ENCODE results near the gene TOX4.
"Not testable (repeated sequence)": the region's sequence is repeated elsewhere in the genome, so short reads cannot be mapped to it uniquely, and the experiment has no call there.

TOX4 gene

DNA sequence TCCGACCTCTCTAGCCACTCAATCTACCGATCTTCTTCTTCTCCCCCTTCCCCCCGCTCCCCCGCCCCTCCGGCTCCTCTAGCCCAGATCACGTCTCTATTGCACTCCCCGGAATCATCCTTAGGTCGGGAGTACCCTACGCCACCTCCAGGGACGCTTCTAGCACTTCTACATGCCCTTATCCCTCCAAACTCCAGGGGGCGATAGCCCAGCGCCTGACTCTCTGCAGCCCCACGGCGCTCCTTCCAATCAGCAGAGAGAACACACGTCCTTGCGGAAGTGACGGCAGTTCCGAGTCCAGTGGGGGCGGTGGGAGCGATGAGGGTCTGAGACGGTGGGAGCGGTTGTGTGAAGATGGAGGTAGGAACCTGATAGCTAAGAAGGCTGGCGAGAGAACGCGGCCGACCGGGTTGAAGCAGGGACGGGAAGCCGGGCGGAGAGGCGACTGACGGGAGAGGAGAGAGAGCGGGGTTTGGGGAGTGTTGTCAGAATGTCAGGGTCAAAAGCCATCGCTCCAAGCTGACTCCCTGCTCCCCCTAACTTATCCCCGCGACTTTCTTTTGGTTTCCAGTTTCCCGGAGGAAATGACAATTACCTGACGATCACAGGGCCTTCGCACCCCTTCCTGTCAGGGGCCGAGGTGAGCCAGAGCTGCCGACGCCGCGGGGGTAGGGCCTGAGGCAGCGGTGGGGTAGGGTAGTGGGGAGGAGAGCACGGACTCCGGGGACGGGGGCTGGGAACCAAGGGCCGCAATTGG is at the start of gene TOX4, which contains the start of gene RAB2B:
Gene TOX4 (plus strand): TSS at position 271 of the 757 bp plus-strand sequence. CDS start 84 bp downstream, at position 355.
Gene RAB2B (minus strand): TSS at position 35 of the 757 bp plus-strand sequence. CDS start 87 bp downstream, outside the sequence.
- in situ Hi-C loops (cut with MboI; ENCODE audit: low sequenced_read_pairs) = no loop called here

- in situ Hi-C loops (cut with MboI; ENCODE audit: low sequenced_read_pairs) = no loop called here
Measured at GRCh38 chr14:21428930-21429329, 48.1 kb upstream of the TOX4 start.

DNA sequence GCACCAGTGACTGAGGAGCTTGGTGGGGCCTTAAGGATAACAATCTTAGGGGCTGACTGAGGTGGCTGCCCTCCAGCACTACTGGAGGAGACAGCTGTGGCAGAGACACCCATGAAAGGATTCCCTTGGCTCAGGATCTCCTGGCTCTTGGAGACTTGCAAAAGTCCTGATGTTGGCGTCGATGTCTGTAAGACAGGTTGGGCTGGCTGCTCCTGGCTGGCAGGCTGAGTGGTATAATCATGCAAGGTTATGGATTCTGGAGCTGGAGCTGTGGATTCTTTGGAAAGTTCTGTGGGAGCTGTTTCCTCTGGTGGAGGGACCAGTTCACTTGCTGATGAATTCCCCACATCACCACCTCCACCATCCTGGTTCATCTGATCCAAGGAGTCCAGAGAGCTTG is 45.9 kb upstream of the TOX4 start:
- in situ Hi-C loops (cut with MboI; ENCODE audit: low sequenced_read_pairs) = no loop called here

- in situ Hi-C loops (cut with MboI; ENCODE audit: low sequenced_read_pairs) = no loop called here
Measured at GRCh38 chr14:21436567-21437062, 40.4 kb upstream of the TOX4 start.

DNA sequence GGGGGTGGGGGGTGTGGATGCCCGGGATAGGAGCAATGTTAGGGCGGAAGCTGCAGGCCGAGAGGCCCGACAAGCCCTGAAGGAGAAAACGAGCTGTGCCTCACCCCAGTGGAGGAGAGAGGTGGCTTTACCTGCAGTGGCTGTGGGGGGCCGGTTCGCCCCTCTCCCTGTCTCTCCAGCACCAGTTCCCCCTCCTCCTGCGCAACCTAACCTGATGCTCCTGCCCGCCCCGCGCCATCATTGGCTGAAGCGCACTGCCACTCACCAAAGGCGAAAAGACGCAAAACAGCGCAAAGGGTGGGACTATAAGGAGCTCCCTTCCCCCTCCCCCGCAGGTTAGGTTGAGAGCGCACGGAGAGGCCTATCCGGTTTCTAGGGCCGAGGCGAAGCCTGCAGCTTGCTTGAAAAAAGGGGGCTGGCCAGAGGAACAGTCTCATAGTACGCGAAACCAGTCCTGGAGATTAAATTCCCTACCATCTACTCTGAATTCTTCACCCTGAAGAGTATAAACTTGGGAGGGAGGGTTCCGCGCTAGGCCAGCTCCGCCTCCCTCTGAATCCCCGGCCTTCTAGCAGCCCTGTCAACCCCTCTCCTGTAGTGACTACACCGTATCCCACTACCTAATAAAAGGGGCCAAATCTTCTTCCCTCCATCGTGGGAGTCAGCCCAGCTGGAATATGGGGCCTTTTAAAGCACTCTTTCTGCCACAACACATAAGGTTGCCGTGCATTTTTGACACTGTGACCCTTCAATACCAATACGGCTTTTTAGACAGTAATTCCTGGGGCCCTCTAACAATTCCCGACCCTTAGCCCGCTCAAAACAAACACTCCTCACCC is 39.7 kb upstream of the TOX4 start:
- in situ Hi-C loops (cut with MboI; ENCODE audit: low sequenced_read_pairs) = no loop called here

GRCh38 chr14:21440859-21441258 is 36.1 kb upstream of the TOX4 start:
- in situ Hi-C loops (cut with MboI; ENCODE audit: low sequenced_read_pairs) = no loop called here

DNA sequence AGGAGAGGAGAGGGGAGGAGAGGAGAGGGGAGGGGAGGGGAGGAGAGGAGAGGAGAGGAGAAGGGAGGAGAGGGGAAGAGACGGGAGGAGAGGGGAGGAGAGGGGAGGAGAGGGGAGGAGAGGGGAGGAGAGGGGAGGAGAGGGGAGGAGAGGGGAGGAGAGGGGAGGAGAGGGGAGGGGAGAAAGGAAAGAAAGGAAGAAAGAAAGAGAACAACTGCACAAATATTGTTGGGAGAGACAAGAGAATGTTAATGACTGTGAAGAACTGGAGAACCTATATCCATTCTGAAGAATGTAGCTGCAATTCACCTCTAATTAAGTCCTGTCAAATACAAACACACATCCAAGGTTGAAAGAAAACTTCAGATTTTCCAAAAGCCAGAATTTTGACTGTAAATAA is 34.3 kb upstream of the TOX4 start:
- in situ Hi-C loops (cut with MboI; ENCODE audit: low sequenced_read_pairs) = not testable (repeated sequence)

GRCh38 chr14:21449899-21450216 is 27.1 kb upstream of the TOX4 start:
- in situ Hi-C loops (cut with MboI; ENCODE audit: low sequenced_read_pairs) = no loop called here

- in situ Hi-C loops (cut with MboI; ENCODE audit: low sequenced_read_pairs) = no loop called here
Measured at GRCh38 chr14:21454843-21455544, 22.0 kb upstream of the TOX4 start.

- in situ Hi-C loops (cut with MboI; ENCODE audit: low sequenced_read_pairs) = no loop called here
Measured at GRCh38 chr14:21455592-21455911, 21.4 kb upstream of the TOX4 start.

DNA sequence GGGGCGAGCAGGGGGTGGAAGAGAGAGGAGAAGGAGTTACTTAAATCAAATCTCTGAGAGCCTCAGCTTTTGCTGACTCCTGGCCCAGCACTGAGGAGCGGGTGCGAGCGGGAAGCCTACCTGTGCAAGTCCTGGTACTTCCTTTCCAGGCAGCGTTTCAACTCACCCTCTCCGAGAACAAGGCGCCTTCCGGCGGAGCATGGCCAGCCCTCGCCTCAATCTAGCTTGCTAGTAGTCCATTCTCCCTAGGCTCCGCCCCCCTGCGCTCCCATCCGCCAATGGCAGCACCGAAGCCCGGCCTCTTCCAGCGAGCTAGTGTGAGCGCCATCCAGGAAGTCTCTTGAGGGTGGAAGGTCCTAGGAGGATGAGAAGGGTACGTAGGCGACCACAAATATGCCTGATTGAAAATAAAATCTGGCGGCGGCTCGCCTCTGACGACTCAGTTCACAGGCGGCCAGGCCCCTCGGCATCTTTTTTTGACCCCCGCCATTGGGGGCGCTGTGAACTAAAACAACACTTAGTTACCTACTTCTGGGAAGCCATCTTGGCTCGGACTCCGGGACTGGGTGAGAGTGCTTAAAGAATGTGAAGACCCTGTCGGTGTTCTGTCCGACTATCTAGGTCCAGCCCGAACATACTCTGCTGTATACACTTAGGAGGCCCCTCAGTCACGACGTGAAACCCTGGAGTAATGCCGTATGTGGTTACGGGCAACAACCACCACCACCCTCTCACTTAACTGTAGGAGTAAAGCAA is 20.9 kb upstream of the TOX4 start, which contains the start of gene CHD8:
Gene CHD8 (minus strand): TSS at position 212 of the 756 bp plus-strand sequence. CDS start 24,480 bp downstream, outside the sequence.
- in situ Hi-C loops (cut with MboI; ENCODE audit: low sequenced_read_pairs) = no loop called here

- in situ Hi-C loops (cut with MboI; ENCODE audit: low sequenced_read_pairs) = no loop called here
Measured at GRCh38 chr14:21467616-21468015, 9.4 kb upstream of the TOX4 start.

DNA sequence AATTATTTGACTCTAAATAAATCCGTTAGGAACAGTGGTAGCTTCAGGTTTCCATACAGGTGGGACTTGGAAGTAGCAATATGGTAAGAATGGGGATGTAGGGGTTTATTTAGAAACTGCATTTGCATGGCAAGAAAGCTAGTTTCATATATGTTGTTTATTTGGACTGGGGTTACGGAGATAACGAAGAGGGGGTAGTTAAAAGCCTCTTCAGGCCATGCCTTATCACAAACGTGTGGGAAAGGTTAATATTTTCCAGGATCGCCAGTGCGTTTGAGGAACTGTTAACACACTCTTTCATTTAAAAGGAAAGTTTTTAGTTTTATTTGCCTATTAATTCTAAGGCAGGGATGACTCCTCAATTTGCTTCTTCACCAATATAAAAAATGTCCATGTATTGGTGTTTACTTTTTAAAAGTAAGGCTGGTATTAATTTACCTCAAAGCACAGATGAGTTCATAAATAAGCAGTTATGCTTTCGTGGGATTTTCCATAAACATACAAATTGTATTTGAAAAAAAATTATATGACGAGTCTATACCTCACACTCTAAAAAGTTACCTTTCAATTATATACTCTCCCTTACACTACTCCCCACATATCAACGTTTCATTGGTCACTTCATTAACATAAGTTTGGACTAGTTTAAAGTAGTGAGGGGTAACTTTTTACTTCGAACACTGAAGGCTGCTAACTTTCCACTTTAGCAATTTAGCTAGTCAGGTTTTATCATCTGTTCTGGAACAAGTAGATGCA is 1.1 kb upstream of the TOX4 start:
- in situ Hi-C loops (cut with MboI; ENCODE audit: low sequenced_read_pairs) = no loop called here

GRCh38 chr14:21476523-21476924 is 471 bp upstream of the TOX4 start:
- in situ Hi-C loops (cut with MboI; ENCODE audit: low sequenced_read_pairs) = no loop called here

DNA sequence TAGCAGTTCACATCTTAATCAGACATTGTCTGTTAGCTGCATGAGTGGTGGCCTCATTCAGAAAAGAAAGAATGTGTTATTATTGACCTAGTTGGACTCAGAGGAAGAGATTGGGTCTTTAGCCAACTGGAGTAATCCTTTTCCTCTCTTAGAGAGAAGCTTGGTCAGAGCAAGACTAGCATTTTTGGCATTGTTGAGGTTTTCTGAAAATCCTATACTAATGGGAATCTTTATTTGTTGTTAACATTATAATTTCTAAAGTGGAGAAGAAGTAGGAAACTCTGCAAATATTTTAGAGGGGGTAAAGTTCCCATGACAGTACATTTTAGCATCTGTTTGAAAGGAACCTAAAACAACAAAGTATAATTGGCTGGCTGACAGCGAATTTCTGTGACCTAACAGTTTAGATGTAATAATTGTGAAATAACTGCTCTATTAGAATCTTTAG is 9.7 kb downstream of the TOX4 start:
- in situ Hi-C loops (cut with MboI; ENCODE audit: low sequenced_read_pairs) = no loop called here

GRCh38 chr14:21494902-21495762 is 18.1 kb downstream of the TOX4 start:
- in situ Hi-C loops (cut with MboI; ENCODE audit: low sequenced_read_pairs) = no loop called here

DNA sequence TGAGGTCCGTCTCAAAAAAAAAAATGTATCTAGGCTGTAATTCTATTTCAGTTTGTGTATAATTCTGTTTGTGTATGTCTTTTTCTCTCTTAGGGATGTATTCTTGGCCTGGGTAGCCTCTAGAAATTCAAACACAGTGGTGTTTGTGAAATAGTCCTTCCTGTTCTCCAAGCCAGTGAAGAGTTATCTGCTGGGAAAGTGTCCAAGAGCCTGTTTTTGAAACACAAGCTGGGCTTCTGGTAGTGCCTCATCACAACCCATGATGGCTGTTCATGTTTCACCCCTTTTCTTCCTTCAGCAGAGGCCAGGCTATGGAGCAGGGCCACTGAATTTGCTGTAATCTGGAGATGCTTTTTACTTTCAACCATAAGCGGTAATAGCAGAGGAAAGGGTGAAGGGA is 19.5 kb downstream of the TOX4 start:
- in situ Hi-C loops (cut with MboI; ENCODE audit: low sequenced_read_pairs) = no loop called here

DNA sequence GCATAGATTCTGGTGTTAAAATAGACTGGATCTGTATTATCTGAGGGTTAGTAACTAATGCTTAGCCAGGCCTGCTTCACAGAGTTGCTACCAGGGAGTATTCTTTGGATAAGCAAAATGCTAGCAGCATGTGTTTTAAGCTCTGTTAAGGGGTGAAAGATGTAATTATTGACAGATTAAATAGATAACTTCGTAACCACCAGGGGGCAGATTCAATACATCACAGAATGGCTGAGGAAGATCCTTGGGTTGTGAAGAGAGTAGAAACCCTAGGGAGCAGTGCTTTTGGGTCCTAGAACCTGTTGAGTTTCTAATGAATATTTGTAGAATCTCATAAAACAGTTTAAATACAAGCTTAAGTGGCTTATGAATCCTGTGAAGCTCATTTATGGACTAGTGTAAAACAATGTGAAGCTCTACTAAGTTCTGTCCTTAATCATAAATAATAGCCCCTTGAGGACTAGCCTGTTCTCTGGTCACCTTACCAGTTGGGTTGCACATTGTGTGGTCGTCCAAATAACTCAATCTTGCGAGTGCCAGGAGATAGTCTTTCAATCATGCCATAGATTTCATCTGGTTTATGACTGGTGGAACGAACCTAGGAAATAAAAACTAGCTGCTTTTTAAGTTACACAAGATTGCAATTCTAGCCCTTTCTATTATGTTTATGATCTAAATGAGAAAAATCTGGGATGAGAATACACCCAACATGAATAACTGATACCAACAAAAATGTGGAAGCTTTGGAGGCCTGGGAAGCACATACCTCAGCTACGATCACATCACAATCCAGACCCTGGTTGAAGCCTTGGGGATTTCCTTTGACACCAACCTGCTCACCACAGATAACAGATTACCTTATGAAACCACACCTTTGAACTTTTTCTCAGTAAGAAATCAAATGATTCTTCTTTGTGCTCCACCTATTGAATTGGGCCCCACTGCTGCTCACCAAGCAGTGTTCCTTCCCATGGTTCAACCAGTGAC is 21.8 kb downstream of the TOX4 start:
- in situ Hi-C loops (cut with MboI; ENCODE audit: low sequenced_read_pairs) = no loop called here
